DOHH2 (cell line): ENCODE data around the gene ZNF552.

Experiments
- H3F3A ChIP-seq: fragments of 200-600 bp; sonication (generic), shearing (Covaris generic); 2 replicates; pipeline ENCODE4 v1.6.0; 2016; ENCODE audit warnings: antibody characterized with exemption, mild to moderate bottlenecking; ENCODE audit not compliant: control insufficient read depth, insufficient read depth
- H3K27ac ChIP-seq: fragments of 200-600 bp; sonication (generic); 2 replicates; pipeline ENCODE4 v1.5.1; 2014; ENCODE audit warnings: low read depth, mild to moderate bottlenecking, low read length, moderate library complexity
- H3K27me3 ChIP-seq: fragments of 200-600 bp; sonication (generic); 2 replicates; pipeline ENCODE4 v1.6.1; 2014; ENCODE audit warnings: mild to moderate bottlenecking, low read length, mixed read lengths; ENCODE audit not compliant: control insufficient read depth
- H3K36me3 ChIP-seq: fragments of 200-600 bp; sonication (generic); 2 replicates; pipeline ENCODE4 v1.6.1; 2014; ENCODE audit warnings: mild to moderate bottlenecking, low read length, moderate library complexity, mixed read lengths; ENCODE audit not compliant: control insufficient read depth
- H3K4me1 ChIP-seq: fragments of 200-600 bp; sonication (generic); 2 replicates; pipeline ENCODE4 v1.6.1; 2014; ENCODE audit warnings: mild to moderate bottlenecking, low read length, mixed read lengths; ENCODE audit not compliant: control insufficient read depth
- H3K4me2 ChIP-seq: fragments of 200-600 bp; sonication (generic); 2 replicates; pipeline ENCODE4 v1.6.0; 2014; ENCODE audit warnings: mild to moderate bottlenecking, low read length, moderate library complexity
- H3K4me3 ChIP-seq: fragments of 200-600 bp; sonication (generic); 2 replicates; pipeline ENCODE4 v1.5.1; 2014; ENCODE audit warnings: mild to moderate bottlenecking, low read length, mixed read lengths
- H3K79me2 ChIP-seq: fragments of 200-600 bp; sonication (generic); 2 replicates; pipeline ENCODE4 v1.6.1; 2014; ENCODE audit warnings: mild to moderate bottlenecking, low read length, mixed read lengths; ENCODE audit not compliant: control insufficient read depth
- H3K9me2 ChIP-seq: fragments of 200-600 bp; sonication (generic); replicated peaks from 2 replicates; pipeline ENCODE4 v1.6.1; 2014; ENCODE audit warnings: mild to moderate bottlenecking, low read length, mixed read lengths; ENCODE audit not compliant: control insufficient read depth
- H3K9me3 ChIP-seq: fragments of 200-600 bp; sonication (generic); 2 replicates; pipeline ENCODE4 v1.6.1; 2014; ENCODE audit warnings: antibody characterized with exemption, low read length, mixed read lengths; ENCODE audit not compliant: control insufficient read depth, insufficient read depth
- H4K20me1 ChIP-seq: fragments of 200-600 bp; sonication (generic); 2 replicates; pipeline ENCODE4 v1.6.0; 2014; ENCODE audit warnings: low read depth, mild to moderate bottlenecking, antibody characterized with exemption, low read length, moderate library complexity; ENCODE audit not compliant: control insufficient read depth, insufficient read depth
- EZH2phosphoT487 ChIP-seq: fragments of 200-600 bp; sonication (generic); IDR thresholded peaks from 2 replicates; pipeline ENCODE4 v1.6.1; 2017; ENCODE audit warnings: borderline replicate concordance, mild to moderate bottlenecking, antibody characterized with exemption, low read length, moderate library complexity, mixed read lengths
- TF ChIP-seq, protein P1 (sequence below): fragments of 200-600 bp; sonication (generic); IDR thresholded peaks from one replicate; pipeline ENCODE4 v1.5.1; 2014; ENCODE audit warnings: antibody characterized with exemption, mild to moderate bottlenecking, low read depth, low read length; ENCODE audit not compliant: poor library complexity, severe bottlenecking

The ZNF552 gene

DNA sequence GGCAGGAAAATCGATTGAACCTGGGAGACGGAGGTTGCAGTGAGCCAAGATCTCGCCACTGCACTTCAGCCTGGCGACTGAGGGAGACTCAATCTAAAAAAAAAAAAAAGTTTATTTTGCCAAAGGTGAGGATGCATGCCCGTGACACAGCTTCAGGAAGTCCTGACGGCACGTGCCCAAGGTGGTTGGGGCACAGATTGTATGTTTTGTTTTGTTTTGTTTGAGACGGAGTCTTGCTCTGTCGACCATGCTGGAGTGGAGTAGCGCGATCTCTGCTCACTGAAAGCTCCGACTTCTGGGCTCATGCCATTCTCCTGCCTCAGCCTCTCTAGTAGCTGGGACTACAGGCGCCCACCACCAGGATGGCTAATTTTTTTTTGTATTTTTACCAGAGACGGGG, 3.3 kb upstream of the ZNF552 start:
- no peaks in the 10 kb centered on the region for H3K27me3 ChIP-seq
- no peaks in the 10 kb centered on the region for H4K20me1 ChIP-seq
- no peaks in the 10 kb centered on the region; the same call in 1 of the 2 replicates for H3K9me3 ChIP-seq
- peaks cover 27% of the 10 kb centered on the region for H3K4me1 ChIP-seq
- no peak overlapping the region for H3K27ac ChIP-seq
- no peaks in the 10 kb centered on the region for H3K9me2 ChIP-seq
- no peak overlapping the region for H3K4me3 ChIP-seq
- H3F3A ChIP-seq, result no peaks in the 10 kb centered on the region
- no peak for TF ChIP-seq EZH2phosphoT487
- TF ChIP-seq, protein P1, sequence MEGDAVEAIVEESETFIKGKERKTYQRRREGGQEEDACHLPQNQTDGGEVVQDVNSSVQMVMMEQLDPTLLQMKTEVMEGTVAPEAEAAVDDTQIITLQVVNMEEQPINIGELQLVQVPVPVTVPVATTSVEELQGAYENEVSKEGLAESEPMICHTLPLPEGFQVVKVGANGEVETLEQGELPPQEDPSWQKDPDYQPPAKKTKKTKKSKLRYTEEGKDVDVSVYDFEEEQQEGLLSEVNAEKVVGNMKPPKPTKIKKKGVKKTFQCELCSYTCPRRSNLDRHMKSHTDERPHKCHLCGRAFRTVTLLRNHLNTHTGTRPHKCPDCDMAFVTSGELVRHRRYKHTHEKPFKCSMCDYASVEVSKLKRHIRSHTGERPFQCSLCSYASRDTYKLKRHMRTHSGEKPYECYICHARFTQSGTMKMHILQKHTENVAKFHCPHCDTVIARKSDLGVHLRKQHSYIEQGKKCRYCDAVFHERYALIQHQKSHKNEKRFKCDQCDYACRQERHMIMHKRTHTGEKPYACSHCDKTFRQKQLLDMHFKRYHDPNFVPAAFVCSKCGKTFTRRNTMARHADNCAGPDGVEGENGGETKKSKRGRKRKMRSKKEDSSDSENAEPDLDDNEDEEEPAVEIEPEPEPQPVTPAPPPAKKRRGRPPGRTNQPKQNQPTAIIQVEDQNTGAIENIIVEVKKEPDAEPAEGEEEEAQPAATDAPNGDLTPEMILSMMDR, result no peak
- peaks cover 51% of the 10 kb centered on the region for H3K79me2 ChIP-seq
- no peak overlapping the region for H3K4me2 ChIP-seq
- peaks cover 26% of the 10 kb centered on the region for H3K36me3 ChIP-seq

GRCh38 chr19:57816652-57817051, 1.9 kb upstream of the ZNF552 start:
- H3K27me3 ChIP-seq, result no peaks in the 10 kb centered on the region
- H3K4me3 ChIP-seq, result no peak overlapping the region
- H3F3A ChIP-seq, result no peaks in the 10 kb centered on the region
- H3K4me1 ChIP-seq, result peaks cover 38% of the 10 kb centered on the region
- TF ChIP-seq EZH2phosphoT487, result no peak
- TF ChIP-seq, protein P1, result no peak
- peaks cover 22% of the 10 kb centered on the region for H3K36me3 ChIP-seq
- H3K4me2 ChIP-seq, result no peak overlapping the region
- H3K9me2 ChIP-seq, result no peaks in the 10 kb centered on the region
- H3K9me3 ChIP-seq, result no peaks in the 10 kb centered on the region
- no peak overlapping the region for H3K27ac ChIP-seq
- H4K20me1 ChIP-seq, result no peaks in the 10 kb centered on the region
- H3K79me2 ChIP-seq, result peaks cover 43% of the 10 kb centered on the region

- no peaks in the 10 kb centered on the region for H3K9me3 ChIP-seq
- H3K27me3 ChIP-seq, result no peaks in the 10 kb centered on the region
- peaks cover 17% of the 10 kb centered on the region for H3K36me3 ChIP-seq
- H3K4me3 ChIP-seq, result peak overlapping the region; percentile 78
- no peaks in the 10 kb centered on the region for H4K20me1 ChIP-seq
- H3K9me2 ChIP-seq, result no peaks in the 10 kb centered on the region
- peaks cover 32% of the 10 kb centered on the region for H3K79me2 ChIP-seq
- peak overlapping the region; percentile 72 for H3K4me2 ChIP-seq
- H3K27ac ChIP-seq, result no peak overlapping the region
- H3K4me1 ChIP-seq, result peaks cover 32% of the 10 kb centered on the region
- no peak for TF ChIP-seq EZH2phosphoT487
- TF ChIP-seq, protein P1, result no peak
- H3F3A ChIP-seq, result no peaks in the 10 kb centered on the region
These were observed 748 bp upstream of the ZNF552 start for GRCh38 chr19:57815247-57816075.
